ENCODE data around the gene SPTLC1.

DNA sequence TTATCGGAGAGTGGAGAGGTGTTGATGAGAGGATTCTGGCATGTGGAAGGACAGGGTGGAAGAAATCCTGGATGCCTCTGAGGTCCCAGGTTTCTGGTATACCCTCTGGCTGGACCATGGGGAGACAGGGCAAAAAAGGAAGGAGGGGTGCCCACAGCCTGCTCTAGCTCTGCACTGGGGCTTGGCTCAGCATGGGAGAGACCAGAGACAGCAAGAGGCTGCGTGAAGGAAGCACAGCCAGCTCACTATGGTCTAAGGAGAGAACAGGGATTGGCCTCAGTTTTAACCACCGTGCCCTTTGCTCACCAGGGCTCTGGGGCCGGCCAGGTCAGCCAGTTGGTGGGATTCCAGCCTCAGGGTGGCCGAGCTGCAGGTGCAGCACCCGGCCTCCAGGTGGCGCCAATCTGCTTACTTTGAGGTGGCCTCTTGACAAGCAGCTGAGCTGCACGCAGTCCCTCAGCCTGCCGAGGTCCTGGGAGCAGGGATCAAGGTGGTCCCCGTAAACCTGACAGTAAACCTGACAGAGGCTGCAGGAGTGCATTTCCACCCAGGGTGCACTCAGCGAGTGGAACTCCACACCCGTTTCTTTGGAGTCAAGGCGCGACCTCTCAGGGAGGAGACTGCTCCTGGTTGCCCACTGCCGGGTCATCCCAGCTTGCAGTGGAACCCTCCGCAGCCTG, 25.0 kb upstream of the SPTLC1 start:
- TF ChIP-seq, protein P1, sequence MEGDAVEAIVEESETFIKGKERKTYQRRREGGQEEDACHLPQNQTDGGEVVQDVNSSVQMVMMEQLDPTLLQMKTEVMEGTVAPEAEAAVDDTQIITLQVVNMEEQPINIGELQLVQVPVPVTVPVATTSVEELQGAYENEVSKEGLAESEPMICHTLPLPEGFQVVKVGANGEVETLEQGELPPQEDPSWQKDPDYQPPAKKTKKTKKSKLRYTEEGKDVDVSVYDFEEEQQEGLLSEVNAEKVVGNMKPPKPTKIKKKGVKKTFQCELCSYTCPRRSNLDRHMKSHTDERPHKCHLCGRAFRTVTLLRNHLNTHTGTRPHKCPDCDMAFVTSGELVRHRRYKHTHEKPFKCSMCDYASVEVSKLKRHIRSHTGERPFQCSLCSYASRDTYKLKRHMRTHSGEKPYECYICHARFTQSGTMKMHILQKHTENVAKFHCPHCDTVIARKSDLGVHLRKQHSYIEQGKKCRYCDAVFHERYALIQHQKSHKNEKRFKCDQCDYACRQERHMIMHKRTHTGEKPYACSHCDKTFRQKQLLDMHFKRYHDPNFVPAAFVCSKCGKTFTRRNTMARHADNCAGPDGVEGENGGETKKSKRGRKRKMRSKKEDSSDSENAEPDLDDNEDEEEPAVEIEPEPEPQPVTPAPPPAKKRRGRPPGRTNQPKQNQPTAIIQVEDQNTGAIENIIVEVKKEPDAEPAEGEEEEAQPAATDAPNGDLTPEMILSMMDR (IDR thresholded peaks at IDR 0.05; ENCODE audit: low read depth, low read length) = peak; percentile 87
- TF ChIP-seq EZH2phosphoT487 (IDR thresholded peaks at IDR 0.05; ENCODE audit: low read depth) = no peak

All from OCI-LY3 (cell line).